Mesenchymal stem cell (in vitro differentiated cells and primary cell): Measurements from ENCODE around the gene ALOXE3.

ENCODE experiments used
- DNase-seq: peaks from one replicate; pipeline ENCODE4 v3.0.0-alpha.2; 2013
- H2AFZ ChIP-seq: one replicate; pipeline ENCODE4 v1.6.1; 2013; ENCODE audit warnings: low read depth, mild to moderate bottlenecking, control low read depth, inconsistent platforms, low read length, moderate library complexity
- H2AK5ac ChIP-seq: 2 replicates; pipeline ENCODE4 v1.6.1; 2013; ENCODE audit warnings: low read length, moderate library complexity, mild to moderate bottlenecking, inconsistent platforms; ENCODE audit not compliant: severe bottlenecking
- H2BK120ac ChIP-seq: one replicate; pipeline ENCODE4 v1.6.1; 2013; ENCODE audit warnings: low read depth, mild to moderate bottlenecking, inconsistent platforms, low read length, moderate library complexity
- H2BK12ac ChIP-seq, 2 experiments: one replicate each; pipeline ENCODE4 v1.6.1; 2013; ENCODE audit warnings: inconsistent platforms in 2 of 2, low read length in 2 of 2, mild to moderate bottlenecking in 2 of 2, moderate library complexity in 2 of 2, control low read depth in 1 of 2
- H2BK15ac ChIP-seq: one replicate; pipeline ENCODE4 v1.6.1; 2013; ENCODE audit warnings: mild to moderate bottlenecking, low read depth, inconsistent platforms; ENCODE audit not compliant: poor library complexity, severe bottlenecking
- H2BK5ac ChIP-seq: 2 replicates; pipeline ENCODE4 v1.6.1; 2013; ENCODE audit warnings: low read depth, mild to moderate bottlenecking, low read length, control low read depth, inconsistent platforms; ENCODE audit not compliant: poor library complexity, severe bottlenecking
- H3K14ac ChIP-seq, 2 experiments: one replicate each; pipeline ENCODE4 v1.6.1; 2013; ENCODE audit warnings: inconsistent platforms in 2 of 2, low read length in 2 of 2, control low read depth in 1 of 2, mild to moderate bottlenecking in 1 of 2, moderate library complexity in 1 of 2
- H3K18ac ChIP-seq, 2 experiments: one replicate each; pipeline ENCODE4 v1.6.1; 2013; ENCODE audit warnings: inconsistent platforms in 2 of 2, low read length in 2 of 2, control low read depth in 1 of 2, low read depth in 1 of 2, mild to moderate bottlenecking in 1 of 2
- H3K23ac ChIP-seq, 2 experiments: one replicate each; pipeline ENCODE4 v1.6.1; 2013; ENCODE audit warnings: inconsistent platforms in 2 of 2, low read length in 2 of 2, mild to moderate bottlenecking in 2 of 2, moderate library complexity in 2 of 2, control low read depth in 1 of 2
- H3K27ac ChIP-seq: 2 replicates; pipeline ENCODE4 v1.5.1; 2013; ENCODE audit warnings: mild to moderate bottlenecking, moderate library complexity, low read length, control low read depth, inconsistent platforms; ENCODE audit not compliant: poor library complexity, severe bottlenecking
- H3K27me3 ChIP-seq, 2 experiments: 2 replicates each; pipeline versions ENCODE4 v1.6.1 to v1.7.0; 2013; ENCODE audit warnings: low read length in 2 of 2, mild to moderate bottlenecking in 2 of 2, moderate library complexity in 2 of 2, control low read depth in 1 of 2, inconsistent platforms in 1 of 2; ENCODE audit not compliant: control insufficient read depth in 1 of 2, insufficient read depth in 1 of 2
- H3K36me3 ChIP-seq, 2 experiments: 2 replicates each; pipeline versions ENCODE4 v1.6.1 to v1.7.0; 2013; ENCODE audit warnings: low read length in 2 of 2, control low read depth in 1 of 2, inconsistent platforms in 1 of 2, low read depth in 1 of 2, mild to moderate bottlenecking in 1 of 2; ENCODE audit not compliant: insufficient read depth in 2 of 2, control insufficient read depth in 1 of 2
- H3K4ac ChIP-seq, 2 experiments: one replicate each; pipeline ENCODE4 v1.6.1; 2013; ENCODE audit warnings: inconsistent platforms in 2 of 2, low read length in 2 of 2, mild to moderate bottlenecking in 2 of 2, moderate library complexity in 2 of 2, control low read depth in 1 of 2, low read depth in 1 of 2
- H3K4me1 ChIP-seq: 2 replicates; pipeline ENCODE4 v1.6.1; 2013; ENCODE audit warnings: low read depth, low read length, control low read depth; ENCODE audit not compliant: control insufficient read depth, insufficient read depth
- H3K4me2 ChIP-seq: 2 replicates; pipeline ENCODE4 v1.6.1; 2013; ENCODE audit warnings: low read length, mild to moderate bottlenecking, inconsistent platforms; ENCODE audit not compliant: poor library complexity, severe bottlenecking
- H3K4me3 ChIP-seq, 2 experiments: 2 replicates each; pipeline versions ENCODE4 v1.5.1 to v1.7.0; 2013; ENCODE audit warnings: low read length in 2 of 2, mild to moderate bottlenecking in 2 of 2, control low read depth in 1 of 2, low read depth in 1 of 2; ENCODE audit not compliant: insufficient read depth in 1 of 2
- H3K79me1 ChIP-seq: replicated peaks from 2 replicates; pipeline ENCODE4 v1.6.1; 2013; ENCODE audit warnings: mild to moderate bottlenecking, control low read depth, low read length, inconsistent platforms; ENCODE audit not compliant: poor library complexity, severe bottlenecking
- H3K9ac ChIP-seq: 2 replicates; pipeline ENCODE4 v1.7.0; 2013; ENCODE audit warnings: mild to moderate bottlenecking, low read length, moderate library complexity
- H3K9me3 ChIP-seq: 2 replicates; pipeline ENCODE4 v1.7.0; 2013; ENCODE audit warnings: mild to moderate bottlenecking, low read length; ENCODE audit not compliant: control insufficient read depth
- H4K8ac ChIP-seq: one replicate; pipeline ENCODE4 v1.6.1; 2013; ENCODE audit warnings: inconsistent platforms, mild to moderate bottlenecking, low read length, moderate library complexity
- H4K91ac ChIP-seq: one replicate; pipeline ENCODE4 v1.6.1; 2013; ENCODE audit warnings: mild to moderate bottlenecking, low read length, inconsistent platforms
- WGBS: methylation state at CpG from one replicate; pipeline ENCODE4 v1.1.7; 2013; ENCODE audit warnings: mixed read lengths; 5-methylcytosine and 5-hydroxymethylcytosine counted together

Gene ALOXE3

GRCh38 chr17:8048736-8049135 is 69.6 kb downstream of the ALOXE3 start:
- H3K79me1 ChIP-seq = no peaks in the 10 kb centered on the region
- no peak overlapping the region for H4K91ac ChIP-seq
- WGBS = 93% methylated on average over 6 of the region's 8 CpGs
- H3K27me3 ChIP-seq = peaks cover 45 to 62% of the 10 kb centered on the region in 2 experiments
- H3K18ac ChIP-seq = no peak overlapping the region
- H3K4ac ChIP-seq = no peak overlapping the region
- H3K9me3 ChIP-seq = no peaks in the 10 kb centered on the region
- no peak overlapping the region for H2AFZ ChIP-seq
- no peak overlapping the region for H2BK15ac ChIP-seq
- no peak overlapping the region for H2BK12ac ChIP-seq
- H2AK5ac ChIP-seq = no peak overlapping the region
- DNase-seq = no peak
- no peak overlapping the region for H3K27ac ChIP-seq
- H3K23ac ChIP-seq = no peak overlapping the region
- H2BK5ac ChIP-seq = no peak overlapping the region
- H4K8ac ChIP-seq = no peak overlapping the region
- no peak overlapping the region for H3K4me2 ChIP-seq
- H3K14ac ChIP-seq = no peak overlapping the region
- H3K9ac ChIP-seq = no peak overlapping the region
- H2BK120ac ChIP-seq = no peak overlapping the region
- H3K4me3 ChIP-seq = no peak overlapping the region
- H3K36me3 ChIP-seq = no peaks in the 10 kb centered on the region
- no peaks in the 10 kb centered on the region for H3K4me1 ChIP-seq

GRCh38 chr17:8048236-8048635 is 70.1 kb downstream of the ALOXE3 start:
- H3K14ac ChIP-seq = no peak overlapping the region
- H2BK120ac ChIP-seq = no peak overlapping the region
- DNase-seq = no peak
- no peak overlapping the region for H3K18ac ChIP-seq
- H2AK5ac ChIP-seq = no peak overlapping the region
- peaks cover 40 to 60% of the 10 kb centered on the region in 2 experiments for H3K27me3 ChIP-seq
- no peak overlapping the region for H3K4me2 ChIP-seq
- no peak overlapping the region for H4K91ac ChIP-seq
- H3K36me3 ChIP-seq = no peaks in the 10 kb centered on the region
- no peak overlapping the region for H2BK15ac ChIP-seq
- no peak overlapping the region for H3K4me3 ChIP-seq
- no peak overlapping the region for H2AFZ ChIP-seq
- H3K4me1 ChIP-seq = no peaks in the 10 kb centered on the region
- no peak overlapping the region for H4K8ac ChIP-seq
- no peak overlapping the region for H3K23ac ChIP-seq
- H3K4ac ChIP-seq = no peak overlapping the region
- H3K9me3 ChIP-seq = no peaks in the 10 kb centered on the region
- H2BK5ac ChIP-seq = no peak overlapping the region
- 93% methylated on average over 12 of the region's 12 CpGs for WGBS
- no peak overlapping the region for H2BK12ac ChIP-seq
- no peak overlapping the region for H3K9ac ChIP-seq
- no peak overlapping the region for H3K27ac ChIP-seq
- H3K79me1 ChIP-seq = no peaks in the 10 kb centered on the region

- Histone ChIP-seq H3K79me1 (no peaks in the 10 kb centered on the region), H2BK15ac (no peak overlapping the region), H2BK120ac (no peak overlapping the region), H2AK5ac (no peak overlapping the region), H3K4ac (no peak overlapping the region), H3K9ac (no peak overlapping the region), H2BK5ac (no peak overlapping the region), H3K36me3 (no peaks in the 10 kb centered on the region), H3K4me1 (no peaks in the 10 kb centered on the region), H3K27me3 (peaks cover 40 to 62% of the 10 kb centered on the region in 2 experiments), H3K14ac (no peak overlapping the region), H3K4me2 (no peak overlapping the region), H3K9me3 (no peaks in the 10 kb centered on the region), H3K18ac (no peak overlapping the region), H4K91ac (peak overlapping the region; percentile 6), H2BK12ac (no peak overlapping the region), H3K4me3 (no peak overlapping the region), H3K27ac (no peak overlapping the region), H2AFZ (no peak overlapping the region), H4K8ac (no peak overlapping the region), H3K23ac (no peak overlapping the region)
- DNase-seq = no peak
- WGBS = 99% methylated on average over 3 of the region's 4 CpGs
Observed at GRCh38 chr17:8047769-8048110, 70.6 kb downstream of the ALOXE3 start.

- Histone ChIP-seq H3K14ac (no peak overlapping the region), H4K91ac (no peak overlapping the region), H3K9me3 (no peaks in the 10 kb centered on the region), H3K4me1 (no peaks in the 10 kb centered on the region), H3K23ac (no peak overlapping the region), H2BK12ac (no peak overlapping the region), H3K79me1 (no peaks in the 10 kb centered on the region), H4K8ac (no peak overlapping the region), H3K18ac (no peak overlapping the region), H2BK15ac (no peak overlapping the region), H2AK5ac (no peak overlapping the region), H3K4me2 (no peak overlapping the region), H2AFZ (no peak overlapping the region), H3K4ac (no peak overlapping the region), H2BK5ac (no peak overlapping the region), H3K9ac (no peak overlapping the region), H3K27me3 (peaks cover 36 to 57% of the 10 kb centered on the region in 2 experiments), H3K36me3 (no peaks in the 10 kb centered on the region), H2BK120ac (no peak overlapping the region), H3K4me3 (no peak overlapping the region), H3K27ac (no peak overlapping the region)
- 83% methylated on average over 24 of the region's 24 CpGs for WGBS
- no peak for DNase-seq
Observed at GRCh38 chr17:8046929-8047768, 71.2 kb downstream of the ALOXE3 start.
